IPS-15b (cell line): ENCODE measurements around the gene SH3RF3.
A peak's percentile ranks its signal among the peaks of the same experiment; 100 is the strongest.
"Not testable (repeated sequence)": the region's sequence is repeated elsewhere in the genome, so short reads cannot be mapped to it uniquely, and the experiment has no call there.

Experiments
- H3K27me3 ChIP-seq: one replicate; pipeline ENCODE4 v1.6.1; 2013; ENCODE audit warnings: low read length; ENCODE audit not compliant: control insufficient read depth, insufficient read depth
- H3K36me3 ChIP-seq: one replicate; pipeline ENCODE4 v1.6.1; 2013; ENCODE audit warnings: low read length; ENCODE audit not compliant: control insufficient read depth, insufficient read depth
- H3K4me1 ChIP-seq: one replicate; pipeline ENCODE4 v1.6.1; 2013; ENCODE audit warnings: mild to moderate bottlenecking, low read length; ENCODE audit not compliant: control insufficient read depth, insufficient read depth
- H3K4me3 ChIP-seq: one replicate; pipeline ENCODE4 v1.5.1; 2013; ENCODE audit warnings: low read depth, low read length
- H3K9ac ChIP-seq: one replicate; pipeline ENCODE4 v1.6.1; 2013; ENCODE audit warnings: low read depth, mild to moderate bottlenecking, low read length
- H3K9me3 ChIP-seq: one replicate; pipeline ENCODE4 v1.6.1; 2013; ENCODE audit warnings: mild to moderate bottlenecking, low read length; ENCODE audit not compliant: control insufficient read depth, insufficient read depth

SH3RF3 gene

DNA sequence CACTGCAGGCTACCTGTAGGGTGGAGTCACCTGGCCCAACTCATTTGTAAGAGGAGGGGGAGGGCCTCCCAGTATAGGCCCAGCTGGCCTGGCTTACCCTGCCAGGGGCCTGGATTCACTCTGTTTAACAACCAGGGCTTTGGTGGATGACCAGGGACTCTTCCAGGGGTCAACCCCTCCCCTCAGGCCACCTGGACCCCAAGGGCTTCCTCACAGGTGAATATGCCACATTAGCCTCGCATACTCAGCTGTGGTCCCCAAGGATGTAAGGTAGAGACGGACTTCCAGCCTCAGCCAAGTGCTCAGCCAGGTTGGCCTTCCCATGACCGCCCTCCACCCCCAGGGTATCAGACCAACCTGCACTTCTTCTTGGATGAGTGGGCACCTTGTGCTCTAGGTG is 8.8 kb upstream of the SH3RF3 start:
- no peaks in the 10 kb centered on the region for H3K4me1 ChIP-seq
- H3K9ac ChIP-seq, result no peak overlapping the region
- peaks cover 2% of the 10 kb centered on the region for H3K36me3 ChIP-seq
- no peak overlapping the region for H3K4me3 ChIP-seq
- H3K27me3 ChIP-seq, result no peaks in the 10 kb centered on the region
- peaks cover 4% of the 10 kb centered on the region for H3K9me3 ChIP-seq

- H3K4me1 ChIP-seq, H3K9me3 ChIP-seq, H3K4me3 ChIP-seq, H3K36me3 ChIP-seq, H3K9ac ChIP-seq, H3K27me3 ChIP-seq: not testable (repeated sequence)
Observed at GRCh38 chr2:109120686-109121085, 8.3 kb upstream of the SH3RF3 start.

GRCh38 chr2:109123586-109124201 is 5.3 kb upstream of the SH3RF3 start:
- Histone ChIP-seq H3K9me3 (no peaks in the 10 kb centered on the region), H3K9ac (no peak overlapping the region), H3K36me3 (peaks cover 2% of the 10 kb centered on the region), H3K4me1 (no peaks in the 10 kb centered on the region), H3K27me3 (peaks cover 14% of the 10 kb centered on the region), H3K4me3 (no peak overlapping the region)

- no peaks in the 10 kb centered on the region for H3K36me3 ChIP-seq
- H3K9ac ChIP-seq, result no peak overlapping the region
- peaks cover 26% of the 10 kb centered on the region for H3K27me3 ChIP-seq
- no peaks in the 10 kb centered on the region for H3K4me1 ChIP-seq
- H3K9me3 ChIP-seq, result no peaks in the 10 kb centered on the region
- H3K4me3 ChIP-seq, result no peak overlapping the region
Observed at GRCh38 chr2:109124982-109125592, 3.9 kb upstream of the SH3RF3 start.

- Histone ChIP-seq H3K36me3 (no peaks in the 10 kb centered on the region), H3K27me3 (peaks cover 33% of the 10 kb centered on the region), H3K9ac (no peak overlapping the region), H3K4me1 (no peaks in the 10 kb centered on the region), H3K4me3 (no peak overlapping the region), H3K9me3 (no peaks in the 10 kb centered on the region)
Observed at GRCh38 chr2:109125593-109126500, 3.2 kb upstream of the SH3RF3 start.

- H3K4me3 ChIP-seq, result no peak overlapping the region
- H3K4me1 ChIP-seq, result no peaks in the 10 kb centered on the region
- H3K36me3 ChIP-seq, result no peaks in the 10 kb centered on the region
- H3K9ac ChIP-seq, result no peak overlapping the region
- H3K27me3 ChIP-seq, result peaks cover 40% of the 10 kb centered on the region
- H3K9me3 ChIP-seq, result no peaks in the 10 kb centered on the region
Observed at GRCh38 chr2:109126501-109126860, 2.5 kb upstream of the SH3RF3 start.

- Histone ChIP-seq H3K27me3 (peaks cover 49% of the 10 kb centered on the region), H3K9ac (no peak overlapping the region), H3K4me3 (no peak overlapping the region), H3K36me3 (no peaks in the 10 kb centered on the region), H3K4me1 (no peaks in the 10 kb centered on the region), H3K9me3 (no peaks in the 10 kb centered on the region)
Observed at GRCh38 chr2:109127556-109127955, 1.4 kb upstream of the SH3RF3 start.

GRCh38 chr2:109128048-109128615 is 873 bp upstream of the SH3RF3 start:
- Histone ChIP-seq H3K36me3 (no peaks in the 10 kb centered on the region), H3K9me3 (no peaks in the 10 kb centered on the region), H3K9ac (peak overlapping the region; percentile 47), H3K4me1 (no peaks in the 10 kb centered on the region), H3K27me3 (peaks cover 51% of the 10 kb centered on the region), H3K4me3 (peak overlapping the region; percentile 59)

- Histone ChIP-seq H3K36me3 (no peaks in the 10 kb centered on the region), H3K9ac (no peak overlapping the region), H3K4me3 (peak overlapping the region; percentile 59), H3K9me3 (no peaks in the 10 kb centered on the region), H3K4me1 (no peaks in the 10 kb centered on the region), H3K27me3 (peaks cover 51% of the 10 kb centered on the region)
Observed at GRCh38 chr2:109129356-109129920, 433 bp downstream of the SH3RF3 start.

GRCh38 chr2:109129921-109130722 is 1.1 kb downstream of the SH3RF3 start:
- Histone ChIP-seq H3K36me3 (no peaks in the 10 kb centered on the region), H3K9me3 (no peaks in the 10 kb centered on the region), H3K4me3 (peak overlapping the region; percentile 59), H3K4me1 (no peaks in the 10 kb centered on the region), H3K9ac (no peak overlapping the region), H3K27me3 (peaks cover 51% of the 10 kb centered on the region)

DNA sequence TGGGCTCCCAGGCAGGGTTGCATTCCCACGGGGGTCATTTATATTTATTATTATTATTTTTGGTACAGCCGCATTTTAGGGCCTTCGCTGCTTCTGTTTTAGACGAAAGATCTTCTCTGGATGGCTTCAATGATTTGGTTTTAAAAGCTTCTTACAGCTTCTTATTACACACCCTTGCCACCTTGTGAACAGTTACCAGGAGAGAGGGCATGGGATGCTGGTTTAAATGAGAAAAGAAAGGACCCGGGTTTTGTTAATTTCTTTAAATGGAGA is 1.7 kb downstream of the SH3RF3 start:
- Histone ChIP-seq H3K4me1 (no peaks in the 10 kb centered on the region), H3K36me3 (no peaks in the 10 kb centered on the region), H3K27me3 (peaks cover 51% of the 10 kb centered on the region), H3K4me3 (no peak overlapping the region), H3K9me3 (no peaks in the 10 kb centered on the region), H3K9ac (no peak overlapping the region)
